HepG2 (cell line): ENCODE data around the gene AQP5. TPM values are rescaled to one million over a fixed set of nuclear protein-coding genes. Genes with fewer than 3 reads are reported as not detected.
A peak's percentile ranks its signal among the peaks of the same experiment; 100 is the strongest.

Experiments
- ADNP ChIP-seq: sonication (generic); formaldehyde crosslinking; IDR thresholded peaks from 2 replicates; pipeline ENCODE4 v1.4.0; 2020; ENCODE audit warnings: missing genetic modification reagents
- BRCA1 ChIP-seq: sonication (generic); formaldehyde crosslinking; IDR thresholded peaks from 2 replicates; pipeline ENCODE4 v1.4.0; 2020; ENCODE audit warnings: missing genetic modification reagents
- CREB1 ChIP-seq, 2 experiments: fragments of 450-650 bp in 1 of 2; IDR thresholded peaks; 2 replicates each; pipeline ENCODE4 v1.6.1; 2016 to 2017; ENCODE audit warnings: control low read depth in 1 of 2, mild to moderate bottlenecking in 1 of 2, missing compliant biosample characterization in 1 of 2, missing genetic modification characterization in 1 of 2
- ETV6 ChIP-seq: sonication (generic); formaldehyde crosslinking; conservative IDR thresholded peaks from 2 replicates; pipeline ENCODE4 v1.4.0; 2020; ENCODE audit warnings: missing genetic modification reagents
- KAT8 ChIP-seq: IDR thresholded peaks from 2 replicates; pipeline ENCODE4 v1.6.1; 2016; ENCODE audit warnings: missing genetic modification reagents, missing compliant biosample characterization
- NR3C1 ChIP-seq: sonication (generic); formaldehyde crosslinking; IDR thresholded peaks from 2 replicates; pipeline ENCODE4 v1.4.0; 2020; ENCODE audit warnings: missing genetic modification reagents
- PAXIP1 ChIP-seq: sonication (generic); formaldehyde crosslinking; conservative IDR thresholded peaks from 2 replicates; pipeline ENCODE4 v1.4.0; 2020; ENCODE audit warnings: mild to moderate bottlenecking, missing genetic modification reagents, moderate library complexity
- PTBP1 ChIP-seq: fragments of 200-400 bp; formaldehyde crosslinking; IDR thresholded peaks from 2 replicates; pipeline ENCODE4 v1.6.1; 2018; ENCODE audit warnings: low read length, low read depth; ENCODE audit not compliant: poor library complexity, severe bottlenecking
- SIX4 ChIP-seq: sonication (generic); formaldehyde crosslinking; IDR thresholded peaks from 2 replicates; pipeline ENCODE4 v1.4.0; 2020; ENCODE audit warnings: missing genetic modification reagents
- SOX13 ChIP-seq, 3 experiments: fragments of 450-650 bp in 1 of 3; sonication (generic) in 1 of 3; formaldehyde crosslinking in 1 of 3; IDR thresholded peaks in 2 of 3; conservative IDR thresholded peaks in 1 of 3; 2 replicates each; pipeline versions ENCODE4 v1.5.0 to v1.6.1; 2016 to 2020; ENCODE audit warnings: antibody characterized with exemption in 1 of 3, mild to moderate bottlenecking in 1 of 3, missing compliant biosample characterization in 1 of 3, missing genetic modification reagents in 1 of 3, moderate library complexity in 1 of 3
- SOX5 ChIP-seq: IDR thresholded peaks from 2 replicates; pipeline ENCODE4 v1.6.1; 2016; ENCODE audit warnings: borderline replicate concordance
- TOE1 ChIP-seq: sonication (generic); formaldehyde crosslinking; IDR thresholded peaks from 2 replicates; pipeline ENCODE4 v1.4.0; 2020; ENCODE audit warnings: mild to moderate bottlenecking, missing genetic modification reagents
- ZHX1 ChIP-seq: sonication (generic); formaldehyde crosslinking; IDR thresholded peaks from 2 replicates; pipeline ENCODE4 v1.8.1; 2022; ENCODE audit warnings: low read depth, mild to moderate bottlenecking, missing genetic modification reagents
- ZNF160 ChIP-seq: sonication (generic); formaldehyde crosslinking; IDR thresholded peaks from 2 replicates; pipeline ENCODE4 v1.8.0; 2022; ENCODE audit warnings: mild to moderate bottlenecking, inconsistent platforms, missing genetic modification reagents
- ZNF576 ChIP-seq: sonication (generic); formaldehyde crosslinking; IDR thresholded peaks from 2 replicates; pipeline ENCODE4 v1.4.0; 2020; ENCODE audit warnings: mild to moderate bottlenecking, missing genetic modification reagents
- ZNF768 ChIP-seq: sonication (generic); formaldehyde crosslinking; IDR thresholded peaks from 2 replicates; pipeline ENCODE4 v1.4.0; 2020; ENCODE audit warnings: missing genetic modification reagents
- polyA plus RNA-seq, 8 experiments: library from polyadenylated mRNA; depleted of rRNA in 3 of 8; stranded (reverse) in 7 of 8; unstranded in 1 of 8; fragments of >200 nt; fragmentation: Illumina TruSeq in 4 of 8; extraction: Trizol in 4 of 8; gene quantifications; 2 replicates each; pipeline versions ENCODE4 v1.2.1 to v1.2.3, GENCODE V29; 2011 to 2016; ENCODE audit warnings: low read depth in 4 of 8, missing spikeins in 1 of 8, mixed read lengths in 1 of 8; ENCODE audit not compliant: insufficient read depth in 1 of 8
- total RNA-seq, 5 experiments: library from RNA; depleted of rRNA; stranded (reverse); fragments of >200 nt; fragmentation: Illumina TruSeq; extraction: Trizol; gene quantifications; 2 replicates each; pipeline ENCODE4 v1.2.3, GENCODE V29; 2016; ENCODE audit warnings: low read depth in 1 of 5
- TF ChIP-seq, protein P1 (sequence below): sonication (generic); formaldehyde crosslinking; IDR thresholded peaks from 2 replicates; pipeline ENCODE4 v1.5.0; 2020; ENCODE audit warnings: missing genetic modification reagents, mild to moderate bottlenecking, borderline replicate concordance
- TF ChIP-seq, protein P2 (sequence below): sonication (generic); formaldehyde crosslinking; IDR thresholded peaks from 2 replicates; pipeline ENCODE4 v1.4.0; 2020; ENCODE audit warnings: missing genetic modification reagents, mild to moderate bottlenecking, borderline replicate concordance

The AQP5 gene
- total and polyA plus RNA-seq, 2 of the 13 experiments (the other 11 are each of a cell fraction or from before 2014, with no cell fraction given), result not detected

- TF ChIP-seq PAXIP1 (CRISPR knock-in tag) (0 out of 2 replicates have a peak, but pooled peaks have one; percentile 12), ADNP (no peak), ZNF160 (CRISPR knock-in tag) (no peak; the same call in 1 of the 2 replicates), ZNF576 (CRISPR knock-in tag) (0 out of 2 replicates have a peak, but pooled peaks have one; percentile 79), BRCA1 (CRISPR knock-in tag) (no peak; the same call in 1 of the 2 replicates), CREB1 (IDR thresholded peaks at IDR 0.05) (no peak), CREB1 (CRISPR knock-in tag; IDR thresholded peaks at IDR 0.05) (no peak), ZHX1 (CRISPR knock-in tag) (no peak), PTBP1 (no peak), ETV6 (CRISPR knock-in tag) (no peak), KAT8 (CRISPR knock-in tag) (no peak), NR3C1 (no peak), SOX13 (IDR thresholded peaks at IDR 0.05) (no peak), SOX13 (CRISPR knock-in tag; conservative IDR thresholded peaks at IDR 0.05 in 1 of 2, IDR thresholded peaks at IDR 0.05 in 1 of 2) (no peak), TOE1 (CRISPR knock-in tag) (no peak), SOX5 (CRISPR knock-in tag) (0 out of 2 replicates have a peak, but pooled peaks have one; percentile 8), ZNF768 (CRISPR knock-in tag) (no peak), SIX4 (CRISPR knock-in tag) (no peak)
- TF ChIP-seq, protein P1, sequence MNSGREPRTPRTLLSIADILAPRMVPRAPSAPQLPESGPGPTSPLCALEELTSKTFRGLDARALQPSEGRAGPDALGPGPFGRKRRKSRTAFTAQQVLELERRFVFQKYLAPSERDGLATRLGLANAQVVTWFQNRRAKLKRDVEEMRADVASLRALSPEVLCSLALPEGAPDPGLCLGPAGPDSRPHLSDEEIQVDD (CRISPR knock-in tag), result no peak
- TF ChIP-seq, protein P2, sequence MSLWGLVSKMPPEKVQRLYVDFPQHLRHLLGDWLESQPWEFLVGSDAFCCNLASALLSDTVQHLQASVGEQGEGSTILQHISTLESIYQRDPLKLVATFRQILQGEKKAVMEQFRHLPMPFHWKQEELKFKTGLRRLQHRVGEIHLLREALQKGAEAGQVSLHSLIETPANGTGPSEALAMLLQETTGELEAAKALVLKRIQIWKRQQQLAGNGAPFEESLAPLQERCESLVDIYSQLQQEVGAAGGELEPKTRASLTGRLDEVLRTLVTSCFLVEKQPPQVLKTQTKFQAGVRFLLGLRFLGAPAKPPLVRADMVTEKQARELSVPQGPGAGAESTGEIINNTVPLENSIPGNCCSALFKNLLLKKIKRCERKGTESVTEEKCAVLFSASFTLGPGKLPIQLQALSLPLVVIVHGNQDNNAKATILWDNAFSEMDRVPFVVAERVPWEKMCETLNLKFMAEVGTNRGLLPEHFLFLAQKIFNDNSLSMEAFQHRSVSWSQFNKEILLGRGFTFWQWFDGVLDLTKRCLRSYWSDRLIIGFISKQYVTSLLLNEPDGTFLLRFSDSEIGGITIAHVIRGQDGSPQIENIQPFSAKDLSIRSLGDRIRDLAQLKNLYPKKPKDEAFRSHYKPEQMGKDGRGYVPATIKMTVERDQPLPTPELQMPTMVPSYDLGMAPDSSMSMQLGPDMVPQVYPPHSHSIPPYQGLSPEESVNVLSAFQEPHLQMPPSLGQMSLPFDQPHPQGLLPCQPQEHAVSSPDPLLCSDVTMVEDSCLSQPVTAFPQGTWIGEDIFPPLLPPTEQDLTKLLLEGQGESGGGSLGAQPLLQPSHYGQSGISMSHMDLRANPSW (CRISPR knock-in tag), result no peak
Measured at GRCh38 chr12:49967042-49967776, 5.5 kb downstream of the AQP5 start (continued).
